ENCODE results near the gene NPB. TPM values are rescaled to one million over a fixed set of nuclear protein-coding genes. Genes with fewer than 3 reads are reported as not detected.

The NPB gene
- total RNA-seq, 1 experiment from 2014 or later, result not detected

DNA sequence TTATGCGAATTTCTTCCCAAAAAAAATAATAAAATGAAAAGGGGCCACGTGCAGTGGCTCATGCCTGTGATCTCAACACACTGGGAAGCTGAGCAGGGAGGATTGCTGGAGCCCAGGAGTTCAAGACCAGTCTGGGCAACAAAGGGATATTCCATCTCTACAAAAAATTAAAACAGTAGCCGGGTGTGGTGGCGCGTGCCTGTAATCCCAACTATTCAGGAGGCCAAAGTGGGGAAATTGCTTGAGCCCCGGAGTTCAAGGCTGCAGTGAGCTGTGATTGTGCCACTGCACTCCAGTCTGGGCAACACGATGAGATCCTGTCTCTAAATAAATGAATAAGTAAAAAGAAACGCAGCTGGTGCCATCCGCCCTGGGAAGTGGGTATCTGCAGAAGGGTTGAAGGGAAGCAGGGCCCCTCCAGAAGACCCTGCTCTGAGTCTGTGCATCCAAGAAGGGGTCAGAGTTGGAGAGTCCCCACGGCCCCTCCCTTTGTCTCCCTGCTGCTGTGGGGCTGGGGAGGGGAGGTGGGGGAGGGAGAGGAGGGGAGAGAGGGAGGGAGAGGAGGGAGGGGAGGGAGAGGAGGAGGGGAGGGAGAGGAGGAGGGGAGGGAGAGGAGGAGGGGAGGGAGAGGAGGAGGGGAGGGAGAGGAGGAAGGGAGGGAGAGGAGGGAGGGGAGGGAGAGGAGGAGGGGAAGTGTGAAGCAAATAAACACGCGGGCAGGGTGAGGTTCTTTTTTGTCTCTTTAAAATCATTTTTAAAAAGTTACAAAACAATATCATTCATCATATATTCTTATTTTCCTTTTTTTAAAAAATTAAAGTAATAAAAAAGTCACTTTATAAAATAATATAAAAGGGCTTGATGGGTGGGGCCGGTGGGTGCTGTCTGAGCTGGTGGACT, 50.0 kb downstream of the NPB start:
- no peaks in the 10 kb centered on the region for H3K27me3 ChIP-seq (ENCODE audit: low read length)
- H3K9ac ChIP-seq (ENCODE audit: low read length), result no peak overlapping the region
- H3K4me1 ChIP-seq (ENCODE audit: low read length), result no peaks in the 10 kb centered on the region
- H3K4me3 ChIP-seq (ENCODE audit: low read length), result no peak overlapping the region
- no peaks in the 10 kb centered on the region for H3K9me3 ChIP-seq (ENCODE audit: low read length)
- no peaks in the 10 kb centered on the region for H3K36me3 ChIP-seq (ENCODE audit: insufficient read depth, low read length)
- no peaks in the 10 kb centered on the region for H3K9me2 ChIP-seq (replicated peaks; ENCODE audit: insufficient read depth, low read length)
- H3K79me2 ChIP-seq (ENCODE audit: low read length), result no peaks in the 10 kb centered on the region
- H3K4me2 ChIP-seq (ENCODE audit: low read depth, low read length, poor library complexity, severe bottlenecking), result no peak overlapping the region
- DNase-seq, result no peak
- H4K20me1 ChIP-seq (ENCODE audit: insufficient read depth, low read depth, low read length), result no peaks in the 10 kb centered on the region
- no peak overlapping the region for H2AFZ ChIP-seq (ENCODE audit: low read length)
- no peak overlapping the region for H3K27ac ChIP-seq (ENCODE audit: low read length)

Other genes starting within 250 kb of the NPB start
- gene PDE6G, start 245.7 kb upstream of the NPB start, total RNA-seq (2014; rRNA removed; shearing (Covaris generic); ENCODE audit: low replicate concordance), result 1.6 and 2.7 TPM in 2 replicates
- gene OXLD1, start 235.6 kb upstream of the NPB start, total RNA-seq (2014; rRNA removed; shearing (Covaris generic); ENCODE audit: low replicate concordance), result 78.7 and 122 TPM in 2 replicates
- gene CCDC137, start 235.5 kb upstream of the NPB start, total RNA-seq (2014; rRNA removed; shearing (Covaris generic); ENCODE audit: low replicate concordance), result 8.1 and 31.9 TPM in 2 replicates
- gene ARL16, start 218.4 kb upstream of the NPB start, total RNA-seq (2014; rRNA removed; shearing (Covaris generic); ENCODE audit: low replicate concordance), result 22.4 and 40.7 TPM in 2 replicates
- 57.2 and 90.1 TPM in 2 replicates for gene HGS, start 218.2 kb upstream of the NPB start, total RNA-seq (2014; rRNA removed; shearing (Covaris generic); ENCODE audit: low replicate concordance)
- 13.6 and 39.8 TPM in 2 replicates for gene MRPL12, start 198.9 kb upstream of the NPB start, total RNA-seq (2014; rRNA removed; shearing (Covaris generic); ENCODE audit: low replicate concordance)
- gene SLC25A10, start 190.0 kb upstream of the NPB start, total RNA-seq (2014; rRNA removed; shearing (Covaris generic); ENCODE audit: low replicate concordance), result 8.6 and 15.0 TPM in 2 replicates
- gene GCGR, start 98.1 kb upstream of the NPB start, total RNA-seq (2014; rRNA removed; shearing (Covaris generic); ENCODE audit: low replicate concordance), result not detected in 2 replicates
- 55.9 and 99.9 TPM in 2 replicates for gene MCRIP1, start 68.9 kb upstream of the NPB start, total RNA-seq (2014; rRNA removed; shearing (Covaris generic); ENCODE audit: low replicate concordance)
- 0.25 TPM in 1 of 2 replicates, not detected in the other for gene PPP1R27, start 67.2 kb upstream of the NPB start, total RNA-seq (2014; rRNA removed; shearing (Covaris generic); ENCODE audit: low replicate concordance)
- gene P4HB, start 41.7 kb upstream of the NPB start, total RNA-seq (2014; rRNA removed; shearing (Covaris generic); ENCODE audit: low replicate concordance), result 175 and 263 TPM in 2 replicates
- gene ARHGDIA, start 30.9 kb upstream of the NPB start, total RNA-seq (2014; rRNA removed; shearing (Covaris generic); ENCODE audit: low replicate concordance), result 68.5 and 119 TPM in 2 replicates
- gene ALYREF, start 10.7 kb upstream of the NPB start, total RNA-seq (2014; rRNA removed; shearing (Covaris generic); ENCODE audit: low replicate concordance), result 70.1 and 191 TPM in 2 replicates
- gene ANAPC11, start 10.5 kb upstream of the NPB start, total RNA-seq (2014; rRNA removed; shearing (Covaris generic); ENCODE audit: low replicate concordance), result 87.1 and 132 TPM in 2 replicates
- 20.9 and 72.3 TPM in 2 replicates for gene PCYT2, start 9.2 kb downstream of the NPB start, total RNA-seq (2014; rRNA removed; shearing (Covaris generic); ENCODE audit: low replicate concordance)
- 19.6 and 33.7 TPM in 2 replicates for gene SIRT7, start 15.9 kb downstream of the NPB start, total RNA-seq (2014; rRNA removed; shearing (Covaris generic); ENCODE audit: low replicate concordance)
- 10.9 and 14.9 TPM in 2 replicates for gene MAFG, start 25.5 kb downstream of the NPB start, total RNA-seq (2014; rRNA removed; shearing (Covaris generic); ENCODE audit: low replicate concordance)
- not detected in 2 replicates for gene PYCR1, start 35.1 kb downstream of the NPB start, total RNA-seq (2014; rRNA removed; shearing (Covaris generic); ENCODE audit: low replicate concordance)
- gene MYADML2, start 45.0 kb downstream of the NPB start, total RNA-seq (2014; rRNA removed; shearing (Covaris generic); ENCODE audit: low replicate concordance), result not detected in 2 replicates
- not detected in 2 replicates for gene NOTUM, start 58.9 kb downstream of the NPB start, total RNA-seq (2014; rRNA removed; shearing (Covaris generic); ENCODE audit: low replicate concordance)
- gene ASPSCR1, start 75.4 kb downstream of the NPB start, total RNA-seq (2014; rRNA removed; shearing (Covaris generic); ENCODE audit: low replicate concordance), result 38.7 and 39.8 TPM in 2 replicates
- 51.4 and 69.3 TPM in 2 replicates for gene CENPX, start 120.6 kb downstream of the NPB start, total RNA-seq (2014; rRNA removed; shearing (Covaris generic); ENCODE audit: low replicate concordance)
- 13.3 and 20.2 TPM in 2 replicates for gene LRRC45, start 121.1 kb downstream of the NPB start, total RNA-seq (2014; rRNA removed; shearing (Covaris generic); ENCODE audit: low replicate concordance)
- gene RAC3, start 129.4 kb downstream of the NPB start, total RNA-seq (2014; rRNA removed; shearing (Covaris generic); ENCODE audit: low replicate concordance), result 9.6 and 9.7 TPM in 2 replicates
- gene DCXR, start 135.5 kb downstream of the NPB start, total RNA-seq (2014; rRNA removed; shearing (Covaris generic); ENCODE audit: low replicate concordance), result 103 and 164 TPM in 2 replicates
- gene RFNG, start 149.6 kb downstream of the NPB start, total RNA-seq (2014; rRNA removed; shearing (Covaris generic); ENCODE audit: low replicate concordance), result 16.5 and 26.8 TPM in 2 replicates
- 57.1 and 110 TPM in 2 replicates for gene GPS1, start 149.7 kb downstream of the NPB start, total RNA-seq (2014; rRNA removed; shearing (Covaris generic); ENCODE audit: low replicate concordance)
- gene DUS1L, start 163.6 kb downstream of the NPB start, total RNA-seq (2014; rRNA removed; shearing (Covaris generic); ENCODE audit: low replicate concordance), result 89.6 and 187 TPM in 2 replicates
- gene FASN, start 196.0 kb downstream of the NPB start, total RNA-seq (2014; rRNA removed; shearing (Covaris generic); ENCODE audit: low replicate concordance), result 94.1 and 197 TPM in 2 replicates

Data from Karpas-422 (cell line).